Ascending aorta (tissue), 2 donors: ENCODE data around the gene SETBP1. TPM values are rescaled to one million over a fixed set of nuclear protein-coding genes. Genes with fewer than 3 reads are reported as not detected.

Experiments
- DNase-seq, 2 donors: peaks; one replicate each; pipeline ENCODE4 v3.0.0-alpha.2; 2019; ENCODE audit warnings: low spot score in 2 of 2
- H3K27ac ChIP-seq, 2 donors: fragments of 200-600 bp; sonication (generic); one replicate each; pipeline ENCODE4 v1.5.1; 2016 to 2017; ENCODE audit warnings: mild to moderate bottlenecking in 1 of 2
- H3K27me3 ChIP-seq: fragments of 200-600 bp; sonication (generic); one replicate; pipeline ENCODE4 v1.5.1; 2017
- H3K36me3 ChIP-seq, 2 donors: fragments of 200-600 bp; sonication (generic); one replicate each; pipeline ENCODE4 v1.5.1; 2016
- H3K4me1 ChIP-seq, 2 donors: fragments of 200-600 bp; sonication (generic); one replicate each; pipeline ENCODE4 v1.5.1; 2016 to 2017; ENCODE audit warnings: mild to moderate bottlenecking in 1 of 2
- H3K4me3 ChIP-seq, 2 donors: fragments of 200-600 bp; sonication (generic); one replicate each; pipeline ENCODE4 v1.5.1; 2016 to 2017; ENCODE audit warnings: mild to moderate bottlenecking in 1 of 2
- H3K9me3 ChIP-seq, 2 donors: fragments of 200-600 bp; sonication (generic); one replicate each; pipeline ENCODE4 v1.5.1; 2016
- intact Hi-C: fragments of 100-400 bp; cut with DNase I; formaldehyde crosslinking; loops from one replicate; pipeline ENCODE4 v1.15.1; 2023
- total RNA-seq: library from RNA; depleted of rRNA; stranded (reverse); fragments of >200 nt; gene quantifications from one replicate; pipeline ENCODE4 v1.1.0, GENCODE V29; 2016
- TF ChIP-seq, protein P1 (sequence below), 3 experiments: fragments of 200-600 bp in 2 of 3; fragments of 450-650 bp in 1 of 3; sonication (generic) in 2 of 3; IDR thresholded peaks; one replicate each; pipeline ENCODE4 v1.5.1; 2016 to 2019; ENCODE audit warnings: antibody characterized with exemption in 3 of 3, mild to moderate bottlenecking in 1 of 3, moderate library complexity in 1 of 3

The SETBP1 gene
- total RNA-seq, 1 donor from 2014 or later, result 23.5 TPM

- DNase-seq, result no peak
- H3K9me3 ChIP-seq, result no peaks in the 10 kb centered on the region
- no peaks in the 10 kb centered on the region for H3K4me1 ChIP-seq
- H3K27ac ChIP-seq, result no peak overlapping the region
- no peaks in the 10 kb centered on the region for H3K36me3 ChIP-seq
- intact Hi-C loops, result no loop called here
- H3K27me3 ChIP-seq, result no peaks in the 10 kb centered on the region
- no peak overlapping the region for H3K4me3 ChIP-seq
- TF ChIP-seq, protein P1, sequence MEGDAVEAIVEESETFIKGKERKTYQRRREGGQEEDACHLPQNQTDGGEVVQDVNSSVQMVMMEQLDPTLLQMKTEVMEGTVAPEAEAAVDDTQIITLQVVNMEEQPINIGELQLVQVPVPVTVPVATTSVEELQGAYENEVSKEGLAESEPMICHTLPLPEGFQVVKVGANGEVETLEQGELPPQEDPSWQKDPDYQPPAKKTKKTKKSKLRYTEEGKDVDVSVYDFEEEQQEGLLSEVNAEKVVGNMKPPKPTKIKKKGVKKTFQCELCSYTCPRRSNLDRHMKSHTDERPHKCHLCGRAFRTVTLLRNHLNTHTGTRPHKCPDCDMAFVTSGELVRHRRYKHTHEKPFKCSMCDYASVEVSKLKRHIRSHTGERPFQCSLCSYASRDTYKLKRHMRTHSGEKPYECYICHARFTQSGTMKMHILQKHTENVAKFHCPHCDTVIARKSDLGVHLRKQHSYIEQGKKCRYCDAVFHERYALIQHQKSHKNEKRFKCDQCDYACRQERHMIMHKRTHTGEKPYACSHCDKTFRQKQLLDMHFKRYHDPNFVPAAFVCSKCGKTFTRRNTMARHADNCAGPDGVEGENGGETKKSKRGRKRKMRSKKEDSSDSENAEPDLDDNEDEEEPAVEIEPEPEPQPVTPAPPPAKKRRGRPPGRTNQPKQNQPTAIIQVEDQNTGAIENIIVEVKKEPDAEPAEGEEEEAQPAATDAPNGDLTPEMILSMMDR (IDR thresholded peaks at IDR 0.05), result no peak
Observed at GRCh38 chr18:44981121-44981520, 300.4 kb downstream of the SETBP1 start.

- H3K36me3 ChIP-seq, result no peaks in the 10 kb centered on the region
- TF ChIP-seq, protein P1 (IDR thresholded peaks at IDR 0.05), result no peak
- intact Hi-C loops, result no loop called here
Observed at GRCh38 chr18:44986933-44987332, 306.2 kb downstream of the SETBP1 start.

GRCh38 chr18:44987371-44987770, 306.7 kb downstream of the SETBP1 start:
- no peaks in the 10 kb centered on the region for H3K4me1 ChIP-seq
- no peaks in the 10 kb centered on the region for H3K27me3 ChIP-seq
- H3K4me3 ChIP-seq, result no peak overlapping the region
- no peak overlapping the region for H3K27ac ChIP-seq
- DNase-seq, result no peak
- intact Hi-C loops, result no loop called here
- no peaks in the 10 kb centered on the region for H3K36me3 ChIP-seq
- TF ChIP-seq, protein P1 (IDR thresholded peaks at IDR 0.05), result no peak
- H3K9me3 ChIP-seq, result no peaks in the 10 kb centered on the region

More at GRCh38 chr18:44986933-44987332, 306.2 kb downstream of the SETBP1 start:
- no peak for DNase-seq
- Histone ChIP-seq H3K4me1 (no peaks in the 10 kb centered on the region), H3K27ac (no peak overlapping the region), H3K9me3 (no peaks in the 10 kb centered on the region), H3K27me3 (no peaks in the 10 kb centered on the region), H3K4me3 (no peak overlapping the region)

GRCh38 chr18:44988821-44989587, 308.3 kb downstream of the SETBP1 start:
- Histone ChIP-seq H3K36me3 (no peaks in the 10 kb centered on the region), H3K27ac (no peak overlapping the region), H3K4me3 (no peak overlapping the region), H3K4me1 (no peaks in the 10 kb centered on the region), H3K27me3 (no peaks in the 10 kb centered on the region), H3K9me3 (no peaks in the 10 kb centered on the region)
- TF ChIP-seq, protein P1 (IDR thresholded peaks at IDR 0.05), result no peak
- intact Hi-C loops, result no loop called here
- no peak for DNase-seq

GRCh38 chr18:44996261-44996660, 315.6 kb downstream of the SETBP1 start:
- no peak overlapping the region for H3K27ac ChIP-seq
- TF ChIP-seq, protein P1 (IDR thresholded peaks at IDR 0.05), result no peak
- intact Hi-C loops, result no loop called here
- H3K36me3 ChIP-seq, result no peaks in the 10 kb centered on the region
- H3K9me3 ChIP-seq, result no peaks in the 10 kb centered on the region
- no peaks in the 10 kb centered on the region for H3K27me3 ChIP-seq
- H3K4me1 ChIP-seq, result no peaks in the 10 kb centered on the region
- DNase-seq, result no peak
- H3K4me3 ChIP-seq, result no peak overlapping the region
